Stimulated activated naive CD8-positive, alpha-beta T cell treated with anti-CD3 and anti-CD28 coated beads, Interleukin-15, Interleukin-2, amounts not matched to agents 100 U/mL and 50 U/mL, for 24 hours (primary cell): ENCODE results near the gene HMCN2.

Experiments used
- ATAC-seq: fragments of 150-1000 bp; cut with Tn5 transposase; one replicate; pipeline ENCODE4 v1.10.0; 2021
- DNase-seq: peaks from one replicate; pipeline ENCODE4 v3.0.0; 2021

Gene HMCN2

DNA sequence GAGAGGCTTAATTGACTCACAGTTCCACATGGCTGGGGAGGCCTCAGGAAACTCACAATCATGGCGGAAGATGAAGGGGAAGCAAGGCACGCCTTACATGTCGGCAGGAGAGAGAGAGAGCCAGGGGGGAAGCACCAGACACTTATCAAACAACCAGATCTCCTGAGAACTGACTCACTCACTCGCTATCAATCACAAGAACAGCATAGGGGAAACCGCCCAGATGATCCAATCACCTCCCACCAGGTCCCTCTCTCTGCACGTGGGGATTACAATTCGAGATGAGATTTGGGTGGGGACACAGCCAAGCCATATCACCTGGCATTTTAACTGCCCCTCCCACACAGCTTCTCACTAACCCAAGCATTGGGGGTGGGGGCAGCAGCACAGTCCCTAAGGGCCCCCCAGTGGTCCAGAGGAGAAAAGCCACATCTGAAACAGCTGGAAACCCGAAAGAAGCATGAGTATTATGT is 103.1 kb downstream of the HMCN2 start:
- DNase-seq = peak; percentile 29

DNA sequence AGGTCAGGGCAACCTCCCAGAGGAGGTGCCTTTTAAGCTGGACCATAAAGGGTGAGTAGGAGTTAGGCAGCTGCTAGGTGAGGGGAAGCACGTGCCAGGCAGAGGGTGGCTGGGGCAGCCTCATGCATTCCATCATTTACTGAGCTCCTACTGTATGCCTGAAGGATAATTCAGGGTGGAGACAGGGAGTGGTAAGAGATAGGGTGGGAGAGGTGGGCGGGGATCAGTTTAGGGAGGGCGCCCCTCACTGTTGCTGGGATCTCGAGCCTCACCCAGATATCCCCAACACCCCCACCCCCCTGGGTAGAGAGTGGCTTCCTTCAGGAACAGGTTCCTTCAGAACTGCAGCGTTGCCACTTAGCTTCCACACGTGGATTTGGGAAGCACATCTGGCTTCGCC is 104.7 kb downstream of the HMCN2 start:
- DNase-seq = no peak
- no peak for ATAC-seq

More for the DNA sequence above, 103.1 kb downstream of the HMCN2 start:
- peak; percentile 80 for ATAC-seq

DNA sequence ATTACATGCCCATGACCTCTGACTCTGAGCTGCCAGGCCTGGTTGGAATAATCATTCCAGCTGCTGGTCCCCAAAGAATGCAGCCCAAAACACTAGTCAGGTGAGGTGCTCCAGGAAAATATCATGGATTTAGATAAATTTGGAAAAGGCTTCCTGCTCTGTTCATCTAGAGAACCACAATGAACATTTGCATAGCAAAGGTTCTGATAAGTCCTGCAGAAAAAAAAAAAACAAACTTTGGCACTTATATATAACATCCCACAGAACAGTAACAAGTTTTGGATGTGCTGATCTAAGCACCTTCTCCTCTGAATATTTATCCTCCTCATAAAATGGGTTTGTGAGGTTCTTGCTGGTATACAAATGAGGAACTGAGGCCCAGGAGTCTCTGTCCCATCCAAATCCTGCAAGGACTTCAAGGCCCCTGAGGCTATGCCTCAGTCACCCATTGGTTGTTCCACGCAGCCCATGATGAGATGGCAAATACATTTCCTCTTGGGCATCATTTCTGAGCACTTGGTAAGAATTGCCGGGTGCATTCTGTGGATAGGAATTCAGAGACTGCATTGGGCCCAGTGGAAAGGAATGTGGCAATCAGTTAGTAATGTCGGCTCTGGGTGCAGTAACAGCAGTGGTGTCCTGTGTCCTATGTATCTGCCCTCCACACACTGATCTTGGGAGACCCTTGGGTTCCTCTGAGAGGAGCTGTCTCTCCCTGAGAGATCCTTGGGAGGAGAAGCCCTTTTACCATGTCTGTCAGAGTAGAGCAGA is 105.8 kb downstream of the HMCN2 start:
- DNase-seq (no peak), ATAC-seq (no peak)

DNA sequence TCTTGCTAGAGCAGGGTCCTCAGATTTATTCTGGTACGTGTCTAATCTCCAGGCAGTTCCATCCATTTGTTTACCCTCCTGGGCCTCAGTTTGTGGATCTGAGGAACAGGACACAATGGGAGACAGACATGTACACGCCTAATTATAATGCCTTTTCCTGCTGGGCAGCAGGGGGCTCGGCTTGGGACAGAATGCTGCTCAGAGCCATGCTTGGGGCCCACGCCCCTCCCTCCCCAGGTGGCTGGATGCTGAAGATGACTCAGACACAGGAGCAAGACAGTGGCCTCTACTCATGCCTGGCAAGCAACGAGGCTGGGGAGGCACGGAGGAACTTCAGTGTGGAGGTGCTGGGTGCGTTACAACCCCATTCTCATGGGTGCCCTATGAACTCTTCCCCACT is 106.5 kb downstream of the HMCN2 start:
- DNase-seq (no peak), ATAC-seq (no peak)

DNA sequence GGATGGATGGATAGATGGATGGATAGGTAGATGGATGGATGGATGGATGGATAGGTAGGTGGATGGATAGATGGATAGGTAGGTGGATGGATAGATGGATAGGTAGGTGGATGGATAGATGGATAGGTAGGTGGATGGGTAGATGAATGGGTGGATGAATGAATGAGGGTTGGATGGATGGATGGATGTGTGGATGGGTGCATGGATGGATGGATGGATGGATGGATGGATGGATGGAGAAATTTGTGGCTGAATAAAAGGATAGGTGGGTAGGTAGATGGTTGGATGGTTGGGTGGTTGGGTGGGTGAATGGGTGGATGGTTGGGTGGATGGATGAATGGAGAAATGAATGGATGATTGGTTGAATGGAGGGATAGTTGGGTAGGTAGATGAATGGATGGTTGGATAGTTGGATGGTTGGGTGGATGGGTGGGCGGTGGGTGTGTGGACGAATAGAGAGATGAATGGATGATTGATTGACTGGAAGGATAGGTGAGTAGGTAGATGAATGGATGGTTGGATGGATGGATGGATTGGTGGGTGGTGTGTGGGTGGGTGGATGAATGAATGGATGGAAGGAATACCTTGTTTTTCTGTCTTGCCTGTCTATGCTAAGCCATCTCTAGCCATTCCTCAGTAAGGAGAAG is 108.2 kb downstream of the HMCN2 start:
- DNase-seq (no peak), ATAC-seq (no peak)

DNA sequence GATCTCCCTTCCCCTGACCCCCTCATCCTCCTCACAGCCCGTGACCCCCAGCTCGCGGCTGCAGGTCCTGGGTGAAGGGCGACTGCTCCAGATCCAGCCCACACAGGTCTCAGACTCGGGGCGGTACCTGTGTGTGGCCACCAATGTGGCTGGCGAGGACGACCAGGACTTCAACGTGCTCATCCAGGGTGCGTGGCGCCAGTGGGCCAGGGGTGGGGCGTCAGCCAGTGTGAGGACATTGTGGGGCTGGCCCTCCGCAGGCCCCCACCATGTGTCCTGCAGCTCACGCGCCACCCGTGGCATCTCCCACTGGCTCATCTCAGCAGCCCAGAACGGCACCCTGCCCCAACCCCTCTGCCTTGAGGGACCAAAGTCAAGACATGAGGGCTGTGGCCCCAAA is 112.1 kb downstream of the HMCN2 start:
- DNase-seq = no peak
- ATAC-seq = no peak

DNA sequence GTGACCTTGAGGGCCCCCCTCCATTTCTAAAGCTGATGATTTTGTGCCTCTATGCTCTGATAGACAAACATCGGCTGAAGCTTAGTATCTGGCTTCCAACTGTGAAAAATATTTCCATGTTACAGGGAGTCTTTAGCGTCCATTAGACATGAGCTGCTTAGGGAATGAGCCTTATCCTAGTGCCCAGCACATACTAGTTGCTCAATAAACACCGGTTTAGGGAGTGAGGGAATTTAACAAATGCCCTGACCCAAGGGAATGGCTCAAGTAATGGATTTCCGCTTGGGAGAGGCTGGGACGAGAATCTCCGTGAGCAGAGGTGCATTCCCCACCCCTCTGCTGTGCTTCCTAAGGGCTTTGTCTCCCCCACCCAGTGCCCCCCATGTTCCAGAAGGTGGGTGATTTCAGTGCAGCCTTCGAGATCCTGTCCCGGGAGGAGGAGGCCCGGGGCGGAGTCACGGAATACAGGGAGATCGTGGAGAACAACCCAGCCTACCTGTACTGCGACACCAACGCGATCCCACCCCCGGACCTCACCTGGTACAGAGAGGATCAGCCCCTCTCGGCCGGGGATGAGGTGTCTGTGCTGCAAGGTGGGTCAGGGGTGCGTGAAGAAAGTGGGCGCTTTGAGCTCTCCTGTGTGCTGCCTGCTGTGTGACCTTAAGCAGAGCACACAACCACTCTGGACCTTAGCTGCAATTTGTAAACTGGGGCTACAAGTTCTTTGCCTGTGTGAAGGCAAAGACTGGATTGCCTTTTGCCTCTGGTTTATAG is 113.5 kb downstream of the HMCN2 start:
- no peak for ATAC-seq
- DNase-seq = no peak

DNA sequence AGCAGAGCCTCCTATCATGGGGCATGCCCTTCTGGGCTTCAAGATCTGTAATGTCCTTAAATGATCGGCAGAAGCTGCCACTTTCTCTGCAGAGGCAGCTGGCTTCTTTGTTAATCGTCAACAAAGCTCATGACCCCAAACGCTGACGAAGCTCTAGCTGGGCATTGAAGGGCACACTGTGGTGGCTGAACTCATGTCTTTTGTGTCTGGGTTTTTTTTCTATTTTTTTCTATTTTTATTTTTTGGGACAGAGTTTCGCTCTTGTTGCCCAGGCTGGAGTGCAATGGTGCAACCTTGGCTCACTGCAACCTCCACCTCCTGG is 114.0 kb downstream of the HMCN2 start:
- ATAC-seq (no peak), DNase-seq (no peak)

DNA sequence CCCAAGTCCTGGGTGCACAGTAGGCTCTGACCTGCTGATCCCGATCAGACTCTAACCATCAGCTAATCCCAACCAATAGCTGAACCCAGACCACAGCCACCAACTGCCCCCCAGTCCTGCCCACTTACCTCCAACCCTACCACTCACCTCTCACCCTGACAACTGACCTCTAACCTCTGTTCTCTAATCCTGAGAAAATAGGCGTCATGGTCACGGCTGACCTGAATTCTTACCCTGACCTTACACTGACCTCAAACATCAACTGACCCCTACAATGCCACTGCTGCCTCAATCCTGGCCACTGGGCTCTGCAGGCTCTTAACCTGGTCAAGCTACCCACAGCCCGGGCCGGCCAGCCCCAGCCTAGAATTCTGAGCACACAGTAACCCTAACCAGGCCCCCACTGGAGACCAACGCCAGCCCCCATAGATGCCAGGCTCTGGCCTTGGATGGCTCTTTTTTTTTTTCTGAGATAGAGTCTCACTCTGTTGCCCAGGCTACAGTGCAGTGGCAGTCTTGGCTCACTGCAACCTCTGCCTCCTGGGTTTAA is 115.4 kb downstream of the HMCN2 start:
- DNase-seq (no peak), ATAC-seq (no peak)

DNA sequence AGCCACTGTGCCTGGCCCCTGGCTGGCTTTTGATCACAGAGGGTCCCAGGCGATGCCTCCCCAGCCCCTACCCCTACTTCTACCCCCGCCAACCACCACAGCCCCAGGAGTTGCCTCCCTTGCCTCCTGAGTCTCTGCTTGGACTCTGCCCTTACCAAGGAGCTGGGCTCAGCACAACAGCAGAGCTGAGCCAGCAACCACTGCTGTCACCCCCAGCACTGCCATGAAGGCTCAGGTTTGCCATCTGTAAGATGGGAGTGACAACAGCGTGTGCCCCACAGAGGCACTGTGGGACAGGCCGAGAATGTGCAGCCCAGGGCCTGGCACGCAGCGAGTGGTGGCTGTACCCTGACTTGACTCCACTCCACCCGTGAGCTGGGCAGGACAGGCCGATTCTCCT is 116.1 kb downstream of the HMCN2 start:
- no peak for ATAC-seq

DNA sequence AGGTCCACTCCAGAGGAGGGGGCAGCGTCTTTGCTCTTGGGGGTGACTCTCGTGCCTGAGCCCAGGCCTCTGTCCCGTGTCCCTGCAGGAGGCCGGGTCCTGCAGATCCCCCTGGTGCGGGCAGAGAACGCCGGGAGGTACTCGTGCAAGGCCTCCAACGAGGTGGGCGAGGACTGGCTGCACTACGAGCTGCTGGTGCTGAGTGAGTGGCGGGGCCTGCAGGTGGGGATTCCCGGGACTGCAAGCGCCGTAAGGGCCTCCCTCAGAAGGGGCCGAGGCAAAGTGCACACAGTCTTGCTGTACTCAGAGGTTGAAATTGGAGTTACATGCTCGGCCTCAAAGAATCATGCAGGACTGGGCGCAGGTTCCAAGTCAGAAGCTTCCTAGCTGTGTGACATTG is 116.5 kb downstream of the HMCN2 start:
- ATAC-seq (no peak), DNase-seq (no peak)

More for the DNA sequence above, 116.1 kb downstream of the HMCN2 start:
- no peak for DNase-seq

DNA sequence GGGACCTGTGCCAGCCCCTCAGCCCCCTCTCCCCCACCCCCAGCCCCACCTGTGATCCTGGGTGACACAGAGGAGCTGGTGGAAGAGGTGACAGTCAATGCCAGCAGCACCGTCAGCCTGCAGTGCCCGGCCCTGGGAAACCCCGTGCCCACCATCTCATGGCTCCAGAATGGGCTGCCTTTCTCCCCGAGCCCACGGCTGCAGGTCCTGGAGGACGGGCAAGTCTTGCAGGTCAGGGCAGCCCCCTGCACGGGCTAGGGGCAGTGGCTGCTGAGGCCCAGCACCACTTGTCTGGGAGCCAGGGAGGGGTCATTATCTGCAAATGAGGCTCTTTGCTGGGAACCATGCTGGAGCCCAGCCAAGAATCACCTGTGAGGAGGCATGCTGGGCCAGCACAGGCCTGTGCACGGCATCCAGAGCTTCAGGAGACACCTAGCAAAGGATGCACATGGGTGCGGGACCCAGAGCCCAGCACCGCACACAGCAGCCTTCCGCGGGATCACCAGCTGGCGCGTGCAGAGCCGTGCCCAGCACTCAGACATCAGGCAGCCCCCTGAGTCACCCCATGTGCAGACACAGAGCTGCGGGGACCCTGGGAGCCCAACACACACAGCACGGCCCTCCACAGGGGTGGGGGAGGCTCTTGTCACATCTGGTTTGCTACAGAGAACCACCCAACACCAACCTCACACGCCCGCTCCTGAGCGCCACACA is 117.2 kb downstream of the HMCN2 start:
- DNase-seq = no peak
- no peak for ATAC-seq

DNA sequence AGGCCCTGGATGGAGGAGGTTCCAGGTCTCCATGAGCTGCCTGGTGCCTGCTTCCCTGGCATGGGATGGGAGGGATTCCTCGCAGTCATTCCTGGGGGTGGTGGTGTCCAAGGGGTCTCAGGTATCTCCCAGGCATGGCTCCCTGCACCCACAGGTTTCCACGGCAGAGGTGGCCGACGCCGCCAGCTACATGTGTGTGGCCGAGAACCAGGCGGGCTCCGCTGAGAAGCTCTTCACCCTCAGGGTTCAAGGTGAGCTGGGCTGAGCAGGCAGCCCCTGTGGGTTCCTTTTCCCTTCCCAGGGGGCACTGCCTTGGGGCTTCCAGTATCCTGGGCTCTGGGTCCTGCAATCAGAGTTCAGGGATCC is 117.8 kb downstream of the HMCN2 start:
- DNase-seq = no peak
- no peak for ATAC-seq

DNA sequence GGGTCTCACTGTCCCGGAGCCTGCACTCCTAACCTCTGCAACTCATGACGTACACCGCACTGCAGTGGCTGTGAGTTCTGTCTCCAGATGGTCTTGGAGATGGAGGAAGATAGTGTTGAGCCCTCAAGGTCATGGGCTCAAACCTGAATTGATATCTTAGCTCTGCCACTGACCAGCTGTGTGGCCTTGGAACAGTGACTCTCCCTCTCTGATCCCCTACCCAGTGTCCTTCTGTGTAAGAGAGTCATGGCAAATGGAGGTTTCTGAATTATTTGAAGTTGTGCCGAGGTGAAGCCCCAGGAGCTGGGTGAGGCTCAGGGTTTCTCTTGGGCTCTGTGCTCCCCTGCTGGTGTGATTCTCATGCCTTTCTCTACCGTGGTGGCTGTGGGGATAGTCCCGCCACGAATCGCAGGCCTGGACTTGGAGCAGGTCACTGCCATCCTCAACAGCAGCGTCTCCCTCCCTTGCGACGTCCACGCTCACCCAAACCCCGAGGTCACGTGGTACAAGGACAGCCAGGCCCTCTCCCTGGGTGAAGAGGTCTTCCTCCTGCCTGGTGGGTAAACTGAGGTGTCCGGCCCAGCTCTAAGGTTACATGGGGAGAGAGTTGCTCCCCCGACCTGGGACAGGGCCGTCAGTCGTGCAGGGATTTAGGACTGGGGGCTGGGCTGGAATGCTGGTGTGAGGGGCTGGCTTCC is 118.6 kb downstream of the HMCN2 start:
- no peak for DNase-seq
- no peak for ATAC-seq

DNA sequence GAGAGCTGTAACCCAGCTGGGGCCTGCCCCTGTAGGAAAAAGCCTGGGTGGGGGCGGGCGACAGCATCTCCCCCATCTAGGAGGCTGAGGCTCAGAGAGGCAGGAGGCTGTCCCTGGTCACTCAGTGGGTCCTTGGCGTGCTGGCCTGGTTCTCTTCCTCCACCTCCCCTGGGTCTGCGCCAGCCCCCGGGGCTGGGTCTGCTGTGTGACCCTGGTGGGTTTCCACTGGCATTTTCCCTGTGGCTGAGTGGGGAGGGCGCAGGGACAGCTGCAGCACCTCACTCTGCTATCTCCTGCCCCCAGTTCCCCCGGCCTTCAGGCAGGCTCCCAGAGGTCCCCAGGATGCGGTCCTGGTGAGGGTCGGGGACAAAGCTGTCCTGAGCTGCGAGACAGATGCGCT is 119.7 kb downstream of the HMCN2 start:
- no peak for ATAC-seq
- no peak for DNase-seq

DNA sequence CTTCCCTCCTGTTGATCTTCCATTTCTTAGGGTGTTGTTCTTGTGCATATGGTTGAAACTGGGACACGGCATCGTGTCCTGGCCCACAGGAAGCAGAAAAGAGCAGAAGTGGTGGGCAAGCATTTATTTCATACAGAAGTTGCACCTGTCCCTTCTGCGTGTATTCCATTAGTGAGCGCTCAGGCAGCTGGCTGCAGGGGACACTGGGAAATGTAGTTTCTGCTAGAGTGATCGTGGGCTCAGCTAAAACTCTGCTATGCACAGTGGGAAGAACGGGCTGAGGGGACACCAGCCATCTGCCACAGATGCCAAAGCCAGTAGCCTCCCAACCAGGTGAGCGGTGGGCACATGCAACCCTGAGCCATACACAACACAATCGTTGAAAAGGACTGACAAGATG is 121.8 kb downstream of the HMCN2 start:
- no peak for ATAC-seq
- no peak for DNase-seq

DNA sequence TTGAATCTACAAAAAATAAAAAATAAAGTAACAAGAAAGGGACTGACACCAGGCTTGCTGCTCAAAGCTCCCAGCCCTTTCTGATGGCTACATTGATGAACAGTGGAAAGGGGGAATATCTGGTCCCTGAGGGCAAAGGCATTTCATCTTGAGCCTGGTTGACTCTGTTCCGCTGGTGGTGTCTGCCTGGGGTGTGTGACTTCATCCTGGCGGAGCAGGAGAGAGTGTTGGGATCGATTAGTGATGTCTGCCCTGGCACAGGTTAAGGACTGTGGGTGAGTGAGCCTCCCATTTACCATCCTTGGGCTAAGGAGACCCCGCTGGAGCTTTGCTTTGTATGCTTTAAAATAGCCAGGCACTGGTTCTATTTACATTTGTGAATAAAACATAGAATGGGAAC is 122.3 kb downstream of the HMCN2 start:
- ATAC-seq (no peak), DNase-seq (no peak)

DNA sequence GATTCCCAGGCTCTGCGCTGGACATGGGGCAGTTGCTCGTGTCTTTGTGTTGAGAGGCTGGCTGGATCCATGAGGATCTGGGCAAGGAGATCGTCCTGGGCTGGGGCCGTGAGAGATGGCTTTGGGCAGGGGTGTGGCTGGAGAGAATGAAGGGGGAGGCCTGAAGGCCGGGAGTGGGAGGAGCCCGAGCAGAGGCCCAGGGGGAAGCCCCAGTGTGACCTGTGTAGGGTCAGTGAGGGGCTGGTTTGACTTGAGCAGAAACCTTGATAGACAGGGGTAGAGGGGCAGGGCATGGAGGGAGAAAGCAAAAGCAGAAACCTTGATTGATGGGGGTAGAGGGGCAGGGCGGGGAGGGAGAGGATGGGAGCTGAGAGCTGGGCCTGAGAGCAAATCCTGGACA is 124.8 kb downstream of the HMCN2 start:
- ATAC-seq (no peak), DNase-seq (no peak)

DNA sequence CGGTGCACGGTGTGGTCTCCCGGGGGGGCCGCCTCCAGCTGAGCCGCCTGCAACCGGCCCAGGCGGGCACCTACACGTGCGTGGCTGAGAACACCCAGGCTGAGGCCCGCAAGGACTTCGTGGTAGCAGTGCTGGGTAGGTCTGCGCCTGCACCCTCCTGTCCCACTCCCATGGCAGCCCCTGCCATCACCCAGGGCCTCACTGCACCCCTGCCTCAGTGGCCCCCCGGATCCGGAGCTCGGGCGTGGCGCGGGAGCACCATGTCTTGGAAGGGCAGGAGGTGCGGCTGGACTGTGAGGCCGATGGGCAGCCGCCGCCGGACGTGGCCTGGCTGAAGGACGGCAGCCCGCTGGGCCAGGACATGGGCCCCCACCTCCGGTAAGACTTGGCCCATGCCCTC is 125.4 kb downstream of the HMCN2 start:
- no peak for ATAC-seq

DNA sequence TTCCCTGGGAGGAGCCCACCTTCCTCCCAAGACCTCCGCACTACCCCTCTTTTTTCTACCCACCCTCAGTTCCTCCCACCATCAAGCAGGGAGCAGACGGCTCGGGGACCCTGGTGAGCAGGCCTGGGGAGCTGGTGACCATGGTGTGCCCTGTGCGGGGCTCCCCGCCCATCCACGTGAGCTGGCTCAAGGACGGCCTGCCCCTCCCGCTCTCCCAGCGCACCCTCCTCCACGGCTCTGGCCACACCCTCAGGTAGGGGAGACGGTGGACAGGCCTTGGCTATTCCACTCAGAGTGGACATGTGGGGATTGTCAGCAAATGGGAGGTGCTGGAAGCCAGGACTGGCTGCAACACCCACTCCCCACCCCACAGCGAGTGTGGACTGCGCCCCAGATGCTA is 126.3 kb downstream of the HMCN2 start:
- DNase-seq = no peak
- ATAC-seq = no peak

More for the DNA sequence above, 125.4 kb downstream of the HMCN2 start:
- DNase-seq = no peak

DNA sequence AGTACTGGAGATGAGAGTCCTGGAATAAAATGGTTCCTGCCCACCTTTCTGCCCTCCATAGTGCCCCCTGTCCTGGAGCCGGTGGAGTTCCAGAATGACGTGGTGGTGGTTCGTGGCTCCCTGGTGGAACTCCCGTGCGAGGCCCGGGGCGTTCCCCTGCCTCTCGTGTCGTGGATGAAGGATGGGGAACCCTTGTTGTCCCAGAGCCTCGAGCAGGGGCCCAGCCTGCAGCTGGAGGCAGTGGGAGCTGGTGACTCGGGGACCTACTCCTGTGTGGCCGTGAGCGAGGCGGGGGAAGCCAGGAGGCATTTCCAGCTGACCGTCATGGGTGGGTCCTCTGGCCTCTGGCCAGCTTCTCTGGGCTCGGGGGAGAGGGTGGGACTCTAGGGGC is 128.1 kb downstream of the HMCN2 start:
- no peak for DNase-seq
- no peak for ATAC-seq

DNA sequence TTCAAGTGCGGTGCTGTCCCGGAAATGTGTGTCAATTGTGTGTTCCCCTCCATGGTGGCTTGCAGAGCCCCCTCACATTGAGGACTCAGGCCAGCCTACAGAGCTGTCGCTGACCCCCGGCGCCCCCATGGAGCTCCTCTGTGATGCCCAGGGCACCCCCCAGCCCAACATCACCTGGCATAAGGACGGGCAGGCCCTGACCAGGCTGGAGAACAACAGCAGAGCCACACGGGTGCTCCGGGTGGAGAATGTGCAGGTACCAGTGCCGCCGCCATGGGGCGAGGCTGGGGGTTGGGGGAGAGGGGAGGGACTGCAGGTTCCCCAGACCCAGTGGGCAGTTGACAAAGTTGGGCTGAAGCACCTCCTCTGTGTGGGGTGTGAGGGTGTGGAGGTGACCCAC is 128.8 kb downstream of the HMCN2 start:
- DNase-seq (no peak), ATAC-seq (peak; percentile 11)
